NCI-H2029 (cell line): ENCODE results near the gene SLC8A2.

Experiments used
- DNase-seq: peaks from one replicate; lab custom pipeline; 2025; lab: John Stamatoyannopoulos, UW

Gene SLC8A2

GRCh38 chr19:47503826-47504150 is 32.1 kb upstream of the SLC8A2 start:
- no peak for DNase-seq

- DNase-seq: no peak
These were observed 31.6 kb upstream of the SLC8A2 start for GRCh38 chr19:47503130-47503825.

DNA sequence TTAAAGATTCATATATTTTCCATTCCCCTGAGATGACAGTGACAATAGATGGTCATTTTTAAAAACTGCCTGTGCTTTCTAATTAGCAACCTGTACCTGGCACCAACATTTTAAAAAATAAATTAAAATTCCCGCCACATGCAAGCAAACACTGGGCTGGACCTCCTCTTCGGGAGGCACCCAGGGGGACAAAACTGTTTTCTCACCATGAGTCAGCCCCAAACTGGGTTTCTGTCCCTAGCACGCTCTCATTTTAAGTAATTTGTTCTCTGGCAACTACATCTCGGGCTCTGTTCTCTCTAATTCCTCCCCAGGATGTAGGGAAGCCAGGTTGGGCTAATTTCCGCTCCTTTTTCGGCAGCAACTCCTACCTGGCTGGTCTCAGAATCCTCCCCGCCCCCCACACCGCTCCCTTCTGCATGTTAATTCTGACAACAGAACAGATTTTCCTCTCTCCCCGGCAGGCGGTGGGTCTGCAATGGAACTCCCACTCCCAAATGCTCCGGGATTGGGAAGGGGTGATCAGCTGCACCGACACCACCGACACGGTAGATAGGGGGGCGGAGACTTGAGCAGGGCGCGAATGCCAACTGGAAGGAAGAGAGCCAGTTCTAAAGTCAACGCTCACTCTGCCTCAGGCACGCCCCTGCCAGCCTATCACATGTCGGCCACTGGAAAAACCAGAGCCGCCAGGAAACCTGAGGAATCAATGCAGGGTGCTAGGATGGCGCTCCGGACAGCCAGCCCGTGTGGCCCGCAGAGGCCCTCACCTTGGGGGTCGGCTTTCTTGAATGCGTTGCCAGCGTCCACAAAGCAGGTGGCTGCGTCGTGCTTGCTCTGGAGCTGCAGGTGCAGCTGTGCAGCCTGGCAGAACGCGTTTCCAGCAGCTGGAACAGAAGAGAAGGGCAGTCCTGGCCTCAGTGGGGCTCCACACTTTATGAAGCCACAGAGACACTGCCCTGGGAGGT is 28.5 kb upstream of the SLC8A2 start:
- no peak for DNase-seq

DNA sequence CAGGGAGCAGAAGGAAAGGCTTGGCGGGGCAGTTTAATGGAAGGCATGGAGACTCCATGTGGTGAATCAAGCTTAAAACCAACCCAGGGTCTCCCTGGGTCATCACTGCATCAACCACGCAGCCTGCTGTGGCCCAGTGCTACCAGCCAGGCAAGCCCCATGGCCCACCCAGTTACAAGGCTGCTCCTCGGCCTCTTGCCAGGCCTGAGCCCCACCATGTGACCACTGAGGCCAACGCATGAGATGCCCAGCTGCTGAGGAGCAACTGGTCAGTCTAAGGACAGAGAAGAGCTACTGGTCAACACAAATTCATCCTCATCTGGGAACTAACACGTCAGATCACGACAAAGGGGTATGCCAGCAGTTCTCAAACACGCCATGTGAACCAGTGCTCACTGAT is 27.7 kb upstream of the SLC8A2 start:
- no peak for DNase-seq

DNA sequence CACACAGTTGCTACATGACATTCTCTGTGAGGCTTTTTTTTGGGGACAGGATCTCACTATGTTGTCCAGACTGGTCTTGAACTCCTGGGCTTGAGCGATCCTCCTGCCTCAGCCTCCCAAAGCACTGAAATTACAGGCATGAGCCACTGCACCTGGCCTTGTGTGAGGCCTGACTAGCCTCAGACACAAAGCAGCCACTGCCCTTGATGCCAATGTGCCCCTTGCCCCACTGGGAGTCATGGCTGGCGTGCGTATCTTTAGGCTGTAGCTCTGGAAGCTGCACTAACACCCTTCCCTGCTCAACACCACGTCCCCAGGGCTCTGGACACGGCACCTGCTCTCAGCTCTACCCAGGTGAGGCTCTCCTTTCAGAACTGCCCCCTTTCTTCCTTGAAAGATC is 26.9 kb upstream of the SLC8A2 start:
- DNase-seq: no peak

DNA sequence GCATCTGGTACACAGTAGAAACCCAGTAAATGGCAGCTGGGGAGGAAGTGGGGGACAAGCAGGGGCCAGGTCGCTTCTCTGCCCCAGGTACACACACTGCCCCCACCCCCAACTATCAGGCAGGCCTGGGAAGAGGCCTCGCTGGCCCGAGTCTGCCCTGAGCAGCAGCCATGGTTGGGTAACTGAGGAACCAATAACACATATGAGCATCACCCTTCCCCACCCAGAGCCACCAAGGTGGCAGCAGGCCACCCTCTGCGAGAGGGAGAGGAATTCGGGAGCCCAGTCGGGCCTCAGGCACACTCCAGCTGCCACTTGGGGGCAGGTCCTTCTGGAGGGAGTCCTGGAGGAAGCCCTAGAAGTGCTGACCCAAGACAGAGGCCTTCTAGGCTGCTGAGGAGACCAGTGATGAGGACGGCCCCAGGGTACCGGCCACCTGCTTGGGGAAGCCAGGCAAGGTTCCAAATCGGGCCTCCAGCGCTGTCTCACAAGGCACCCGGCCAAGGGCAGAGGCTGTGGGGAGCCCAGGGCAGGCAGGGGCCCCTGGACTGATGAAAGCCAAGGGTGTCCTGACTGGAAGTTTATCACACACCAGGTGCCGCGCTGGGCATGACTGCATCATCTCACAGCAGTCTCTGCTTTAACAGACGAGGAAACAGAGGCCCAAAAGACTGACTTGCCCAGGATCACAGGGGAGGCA is 26.3 kb upstream of the SLC8A2 start:
- DNase-seq: no peak

DNA sequence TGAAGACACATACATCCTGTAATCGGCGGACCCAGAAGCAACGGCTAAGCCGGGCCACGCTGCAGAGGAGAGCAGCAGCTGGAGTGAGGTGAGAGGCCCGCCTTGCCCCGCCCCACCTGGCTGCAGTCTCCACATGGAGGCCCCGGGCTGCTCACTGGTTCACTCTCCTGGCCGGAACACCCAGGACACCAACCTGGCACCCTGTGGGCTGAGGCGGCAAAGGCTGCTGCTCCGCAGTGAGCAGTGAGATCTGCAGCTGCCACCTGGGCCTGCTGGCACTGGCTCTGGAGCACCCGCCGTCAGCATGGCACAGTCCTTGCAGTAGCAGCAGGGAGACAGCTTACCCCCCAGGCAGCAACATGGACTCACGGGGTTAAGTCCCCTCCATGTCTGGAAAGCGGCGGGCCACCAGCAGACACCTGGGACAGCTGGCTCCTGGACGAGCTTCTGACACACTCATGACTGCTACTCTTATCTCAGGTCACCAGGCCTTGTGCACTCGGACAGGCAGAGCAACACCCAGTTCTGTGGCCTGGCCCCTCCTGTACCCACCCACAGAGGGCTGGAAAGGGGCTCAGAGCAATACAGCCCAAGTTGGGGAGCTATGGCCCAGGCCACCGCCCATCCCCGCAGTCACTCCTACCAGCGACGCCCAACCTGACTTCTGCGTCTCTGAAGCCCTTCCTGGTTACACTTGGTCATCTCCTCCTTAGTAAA is 25.5 kb upstream of the SLC8A2 start:
- DNase-seq: no peak

GRCh38 chr19:47495478-47496372 is 24.0 kb upstream of the SLC8A2 start:
- DNase-seq: no peak

- peak; percentile 20 for DNase-seq
These were observed 23.0 kb upstream of the SLC8A2 start for GRCh38 chr19:47494729-47495128.

DNA sequence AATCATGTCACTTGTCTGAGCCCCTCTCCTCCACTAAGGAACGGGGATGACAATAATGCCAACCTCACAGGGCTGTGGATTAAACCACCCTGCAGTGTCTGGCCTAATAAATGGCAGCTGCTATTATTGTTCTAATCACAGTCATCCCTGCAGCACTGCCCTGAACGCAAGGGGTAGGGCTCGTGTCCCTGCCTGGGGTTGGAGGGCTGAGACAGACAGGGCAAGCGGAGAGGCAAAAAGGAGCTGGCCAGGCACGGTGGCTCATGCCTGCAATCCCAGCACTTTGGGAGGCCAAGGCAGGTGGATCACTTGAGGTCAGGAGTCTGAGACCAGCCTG is 22.5 kb upstream of the SLC8A2 start:
- no peak for DNase-seq

DNA sequence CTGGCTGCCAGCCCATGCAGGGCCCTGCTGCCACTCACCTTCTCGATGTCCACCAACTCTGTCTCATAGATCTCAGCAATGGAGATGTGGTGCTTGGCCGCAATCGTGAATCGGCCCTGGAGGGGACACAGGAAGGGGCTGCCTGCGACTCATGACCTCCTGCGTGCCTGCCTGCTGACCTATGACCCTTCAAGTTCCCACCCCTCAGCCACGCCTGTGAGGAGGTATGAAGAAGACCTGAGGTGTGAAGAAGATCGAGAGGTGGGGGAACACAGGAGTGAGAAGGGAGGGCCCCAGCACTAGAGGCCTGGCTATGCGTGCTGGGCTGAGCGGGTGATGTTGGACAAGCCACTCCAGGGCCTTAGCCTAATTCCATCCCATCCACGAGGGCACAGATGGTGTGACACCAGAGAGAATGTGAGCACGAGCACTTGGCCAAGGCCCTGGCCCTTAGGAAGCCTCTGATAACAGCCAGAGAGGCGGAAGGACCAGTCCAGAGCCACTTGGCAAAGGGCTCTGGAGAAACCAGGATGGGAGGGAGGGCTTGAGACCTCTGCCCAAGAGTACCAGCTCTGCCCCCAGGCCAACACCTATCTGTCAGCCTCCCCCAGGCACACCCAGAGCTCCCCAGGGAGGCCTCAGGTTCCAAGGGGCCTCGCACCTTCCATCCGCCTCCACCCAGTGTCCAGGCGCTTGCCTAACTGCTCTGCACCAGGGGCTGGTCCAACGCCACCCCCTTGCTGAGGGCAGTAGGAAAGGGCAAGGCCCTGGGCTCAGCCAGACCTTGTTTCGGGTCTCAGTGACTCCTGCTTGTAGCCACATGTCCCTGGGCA is 21.9 kb upstream of the SLC8A2 start:
- no peak for DNase-seq

DNA sequence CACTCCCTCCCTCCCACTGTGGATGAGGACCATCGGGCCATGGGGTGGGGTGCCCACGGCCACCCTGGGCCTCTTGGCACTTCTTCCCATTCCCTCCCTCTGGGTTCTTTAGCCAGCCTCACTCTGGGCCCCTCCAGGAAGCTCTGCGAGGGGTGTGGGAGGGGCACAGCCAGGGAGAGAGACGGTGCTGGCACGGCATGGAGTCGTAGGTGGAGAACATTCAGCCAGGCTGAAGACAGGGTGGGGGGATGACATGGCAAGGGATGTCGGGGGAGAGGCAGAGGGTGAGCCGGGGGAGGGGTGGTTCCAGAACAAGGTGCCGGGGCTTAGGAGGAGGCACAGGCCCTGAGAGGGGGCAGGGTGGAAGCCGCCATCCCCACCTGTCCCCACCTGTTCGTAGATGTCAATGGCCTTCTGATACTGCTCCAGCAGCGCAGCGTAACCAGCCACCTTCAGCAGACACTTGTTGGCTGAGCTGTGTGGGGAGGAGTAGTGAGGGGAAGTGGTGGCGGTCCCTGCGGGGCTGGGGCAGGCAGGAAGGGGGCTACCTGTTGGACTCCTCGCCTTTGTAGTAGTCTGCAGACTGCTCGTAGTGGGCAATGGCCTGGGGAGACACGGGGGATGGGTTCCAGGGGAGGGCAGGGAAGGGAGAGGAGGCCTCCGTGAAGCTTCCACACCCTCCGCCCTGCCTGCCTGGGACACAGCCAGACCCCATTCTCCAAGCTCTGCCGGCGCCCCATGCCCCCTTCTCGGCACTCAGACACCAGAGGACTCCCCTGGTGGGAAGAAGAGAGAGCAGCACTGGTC is 21.1 kb upstream of the SLC8A2 start:
- no peak for DNase-seq

DNA sequence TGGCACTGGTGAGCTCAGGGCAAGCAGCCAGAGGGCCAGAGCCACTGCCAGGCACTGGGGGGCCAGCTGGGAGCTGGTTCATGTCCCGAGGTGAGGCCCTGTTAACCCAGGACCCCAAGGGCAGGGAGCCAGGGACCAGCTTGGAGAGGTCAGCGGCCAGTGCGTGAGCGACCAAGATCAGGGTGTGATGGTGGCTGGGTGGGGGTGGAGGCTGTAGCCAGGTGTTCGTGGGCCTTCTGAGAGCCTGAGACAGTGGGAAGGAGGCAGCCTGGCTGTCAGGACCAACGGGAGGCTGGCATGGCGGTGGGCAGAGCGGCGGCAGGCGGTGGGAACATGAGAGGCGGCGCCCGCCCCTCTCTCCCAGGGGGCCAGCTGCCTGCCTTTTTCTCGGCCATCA is 20.4 kb upstream of the SLC8A2 start:
- DNase-seq: no peak

GRCh38 chr19:47491358-47492136 is 19.9 kb upstream of the SLC8A2 start:
- DNase-seq: no peak

- no peak for DNase-seq
These were observed 19.2 kb upstream of the SLC8A2 start for GRCh38 chr19:47490847-47491246.

DNA sequence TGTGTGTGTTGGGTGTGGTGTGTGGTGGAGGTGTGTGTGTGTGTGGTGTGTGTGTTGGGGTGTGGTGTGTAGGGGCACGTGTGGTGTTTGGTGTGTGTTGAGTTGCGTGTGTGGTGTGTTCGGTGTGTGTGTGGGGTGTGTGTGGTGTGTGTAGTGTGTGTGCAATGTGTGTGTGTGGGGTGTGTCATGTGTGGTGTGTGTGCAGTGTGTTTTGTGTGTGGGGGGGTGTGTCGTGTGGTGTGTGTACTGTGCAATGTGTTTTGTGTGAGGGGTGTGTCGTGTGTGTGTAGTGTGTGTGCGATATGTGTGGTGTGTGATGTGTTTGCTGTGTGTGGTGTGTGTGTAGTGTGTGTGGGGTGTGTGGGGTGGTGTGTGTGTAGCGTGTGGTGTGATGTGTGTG is 18.3 kb upstream of the SLC8A2 start:
- no peak for DNase-seq

- DNase-seq: no peak
These were observed 17.6 kb upstream of the SLC8A2 start for GRCh38 chr19:47489072-47489914.
